SK-N-DZ (cell line): Measurements from ENCODE around the gene ZSWIM6.
A peak's percentile ranks its signal among the peaks of the same experiment; 100 is the strongest.

Source experiments
- DNase-seq: peaks from one replicate; pipeline ENCODE4 v3.0.0-alpha.2; 2015; ENCODE audit warnings: low spot score

ZSWIM6 gene

GRCh38 chr5:61474746-61475145 lies 142.7 kb downstream of the ZSWIM6 start:
- DNase-seq: no peak

DNA sequence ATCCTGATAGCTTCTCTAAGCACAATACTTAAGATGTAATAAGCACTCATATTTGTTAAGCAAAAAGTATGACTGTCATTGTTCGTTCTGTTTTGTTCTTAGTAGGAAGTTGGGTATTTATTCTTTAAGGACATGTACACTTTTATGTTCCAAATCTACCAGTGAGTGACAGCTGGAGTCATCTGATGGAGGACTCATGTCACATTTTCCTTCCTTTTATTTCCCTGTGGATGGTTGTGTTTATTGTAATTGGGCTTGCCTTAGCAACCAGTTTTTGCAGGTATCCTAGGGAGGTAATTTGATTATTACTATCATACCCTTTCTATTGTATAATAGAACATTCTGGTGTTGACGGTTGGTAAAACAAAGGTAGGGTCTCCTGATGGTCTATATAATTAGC lies 145.7 kb downstream of the ZSWIM6 start:
- no peak for DNase-seq

DNA sequence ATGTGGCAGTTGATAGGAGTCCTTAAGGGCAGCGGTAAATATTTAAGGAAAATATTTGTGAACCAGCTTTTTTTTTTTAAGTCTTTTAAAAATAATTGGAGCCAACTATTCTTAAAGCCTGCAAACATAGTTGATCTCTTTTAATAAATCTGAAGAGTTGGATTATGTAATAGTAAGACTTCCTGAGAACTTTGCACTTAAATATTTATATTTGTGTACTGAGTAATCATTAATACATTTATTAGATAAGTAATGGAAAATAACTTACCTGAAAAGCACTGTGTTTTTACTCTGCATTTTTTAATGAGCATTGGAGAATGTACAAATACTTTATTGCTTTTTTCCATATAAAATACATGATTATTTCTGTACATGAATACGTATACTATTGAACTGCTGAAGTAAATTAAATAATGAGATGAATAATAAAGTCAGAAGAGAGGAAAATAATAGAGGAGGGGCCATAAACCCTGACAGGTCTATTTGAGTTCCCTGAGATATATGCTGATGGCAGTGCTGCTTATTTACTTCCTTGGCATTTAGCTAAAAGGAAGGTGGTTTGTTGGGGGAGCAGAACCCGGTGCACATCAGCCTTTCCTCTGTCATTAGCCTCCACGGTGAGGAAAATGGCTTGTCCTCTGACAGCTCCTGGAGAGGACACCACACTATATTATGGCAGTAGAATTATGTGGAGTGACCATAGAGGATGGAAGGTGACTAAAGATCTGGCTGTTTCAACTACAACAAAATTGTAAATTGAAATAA lies 148.0 kb downstream of the ZSWIM6 start:
- DNase-seq: no peak

DNA sequence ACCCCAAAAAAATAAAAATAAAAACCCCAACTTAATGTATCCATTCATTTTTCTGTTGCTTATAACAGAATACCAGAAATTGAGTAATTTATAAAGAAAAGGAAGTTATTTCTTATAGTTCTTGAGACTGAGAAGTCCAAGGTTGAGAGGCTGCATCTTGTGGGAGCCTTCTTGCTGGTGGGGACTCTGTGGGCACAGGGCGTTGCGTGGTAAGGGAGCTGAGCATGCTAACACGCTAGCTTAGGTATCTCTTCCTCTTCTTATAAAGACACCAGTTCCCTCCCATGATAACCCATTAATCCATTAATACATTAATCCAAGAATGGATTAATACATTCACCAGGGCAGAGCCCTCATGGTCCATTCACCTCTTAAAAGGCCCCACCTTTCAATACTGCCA lies 150.9 kb downstream of the ZSWIM6 start:
- no peak for DNase-seq

DNA sequence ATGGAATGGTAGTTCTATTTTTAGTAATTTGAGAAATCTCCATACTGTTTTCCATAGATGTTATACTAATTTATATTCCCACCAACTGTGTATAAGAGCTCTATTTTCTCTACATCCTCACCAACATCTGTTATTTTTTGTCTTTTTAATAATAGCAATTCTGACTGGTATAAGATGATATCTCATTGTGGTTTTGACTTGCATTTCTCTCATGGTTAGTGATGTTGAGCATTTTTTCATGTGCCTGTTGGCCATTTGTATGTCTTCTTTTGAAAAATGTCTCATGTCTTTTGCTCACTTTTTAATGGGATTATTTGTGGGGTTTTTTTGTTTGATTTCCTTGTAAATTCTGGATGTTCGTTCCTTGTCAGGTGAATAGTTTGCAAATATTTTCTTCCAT lies 154.4 kb downstream of the ZSWIM6 start:
- no peak for DNase-seq

- no peak for DNase-seq
These were observed 157.5 kb downstream of the ZSWIM6 start for GRCh38 chr5:61489574-61489973.

DNA sequence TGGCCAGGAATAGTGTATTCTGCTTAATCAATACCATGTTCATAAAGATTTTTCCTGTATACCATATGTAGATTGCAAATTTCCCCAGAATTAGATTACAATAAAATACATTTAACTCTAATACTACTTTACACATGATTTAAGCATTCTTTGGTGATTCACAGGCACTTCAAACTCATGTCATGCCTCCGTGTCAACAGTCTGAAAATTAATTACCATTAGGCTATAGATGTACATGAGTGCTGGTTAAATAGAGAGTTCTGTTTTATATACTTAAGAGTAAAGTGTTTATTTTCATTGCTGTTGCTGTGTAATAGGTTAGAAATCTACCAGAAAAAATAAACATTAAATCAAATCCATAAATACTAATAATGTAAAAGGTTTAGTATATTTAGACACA lies 159.8 kb downstream of the ZSWIM6 start:
- DNase-seq: no peak

- DNase-seq: no peak
These were observed 161.9 kb downstream of the ZSWIM6 start for GRCh38 chr5:61493973-61494372.

DNA sequence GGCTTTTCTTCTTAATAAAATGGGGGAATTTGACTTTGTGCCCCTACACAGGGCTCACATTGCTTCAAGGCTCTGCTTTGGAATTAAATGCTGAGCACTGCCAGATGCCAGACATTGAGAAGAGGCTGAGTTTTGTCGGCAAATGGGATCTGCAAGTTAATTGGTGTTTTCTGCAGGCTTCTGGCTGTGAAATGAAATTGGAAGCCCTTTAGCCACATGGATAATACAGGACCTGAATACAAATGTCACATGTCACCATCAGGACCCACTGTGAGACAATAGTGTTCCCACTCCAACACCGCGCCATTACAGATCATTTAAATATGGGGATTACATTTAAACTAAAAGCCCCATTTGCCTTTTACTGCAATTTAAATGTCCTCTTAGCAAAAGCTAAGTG lies 164.4 kb downstream of the ZSWIM6 start:
- peak; percentile 95 for DNase-seq

DNA sequence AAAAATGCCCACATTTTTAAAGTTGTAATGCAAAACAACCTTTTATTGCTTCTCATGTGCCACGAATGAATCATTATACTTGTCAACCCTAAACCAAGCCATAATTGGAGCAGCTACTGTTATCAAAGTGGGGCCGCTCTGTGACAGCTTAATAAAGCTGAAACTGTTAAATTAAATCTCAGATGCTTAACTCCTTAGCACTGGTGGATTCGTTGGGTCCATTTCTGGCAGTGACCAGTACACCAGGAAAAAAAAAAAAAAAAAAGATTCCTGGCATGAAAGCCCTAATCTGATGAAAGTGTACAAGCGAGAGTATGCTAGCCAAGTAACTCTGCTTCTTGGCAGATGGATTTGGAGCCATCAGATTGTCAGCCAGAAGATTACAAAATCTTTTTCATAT lies 164.8 kb downstream of the ZSWIM6 start:
- DNase-seq: peak; percentile 86

GRCh38 chr5:61498121-61498520 lies 166.1 kb downstream of the ZSWIM6 start:
- DNase-seq: no peak

DNA sequence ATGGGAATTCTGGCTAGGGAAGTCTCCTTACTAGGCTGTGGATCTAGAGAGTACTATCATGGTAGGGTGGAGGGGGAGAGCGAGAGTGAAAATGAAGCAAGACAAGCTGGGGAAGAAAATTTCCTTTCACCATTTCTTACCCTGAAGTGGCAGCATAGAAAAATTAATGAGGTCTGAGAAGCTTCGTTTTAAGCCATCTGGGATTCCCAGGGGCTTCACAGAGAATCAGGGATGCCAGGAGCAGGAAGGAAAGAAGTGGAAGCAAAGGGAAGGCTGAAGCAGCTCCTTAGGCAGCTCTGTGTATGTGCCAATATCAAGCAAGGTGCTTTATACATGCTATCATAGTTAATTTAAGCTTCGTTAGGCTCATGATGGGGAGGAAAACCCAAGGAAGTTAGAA lies 169.9 kb downstream of the ZSWIM6 start:
- no peak for DNase-seq

- DNase-seq: peak; percentile 32
These were observed 172.2 kb downstream of the ZSWIM6 start for GRCh38 chr5:61504143-61504770.

DNA sequence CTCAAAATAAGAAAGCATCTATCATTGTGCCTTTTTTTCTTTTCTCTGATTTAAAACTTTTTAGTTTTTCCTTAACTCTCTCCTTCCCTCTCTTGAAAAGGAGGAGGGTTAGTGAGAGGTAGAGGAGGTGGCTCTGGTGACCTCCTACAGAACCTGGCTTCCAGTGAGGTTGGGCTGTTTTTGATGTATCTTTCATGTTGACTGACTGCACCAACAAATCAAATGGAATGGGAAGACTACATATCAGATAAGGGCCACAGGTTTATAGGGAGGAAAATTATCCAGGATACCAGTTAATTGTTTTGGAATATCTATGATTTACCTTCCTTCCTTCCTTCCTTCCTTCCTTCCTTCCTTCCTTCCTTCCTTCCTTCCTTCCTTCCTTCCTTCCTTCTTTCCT lies 173.2 kb downstream of the ZSWIM6 start:
- DNase-seq: no peak

DNA sequence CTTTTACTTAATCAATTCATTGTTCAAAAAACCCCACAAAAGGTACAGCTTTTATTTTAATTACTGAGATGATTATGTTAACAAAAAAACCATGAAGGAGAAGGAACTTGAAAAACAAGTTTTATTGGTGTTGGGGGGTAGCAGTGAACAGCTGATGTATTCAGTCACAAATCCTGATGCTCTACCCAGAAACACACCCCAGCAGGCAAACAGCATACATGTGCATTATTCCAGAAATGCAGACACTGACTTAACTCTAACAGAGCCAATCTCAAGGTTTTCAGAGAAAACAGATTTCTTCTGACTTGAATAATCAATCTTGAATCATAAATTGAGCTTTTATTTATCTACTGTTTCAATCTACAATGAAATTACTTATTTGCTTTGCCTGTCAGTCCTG lies 175.2 kb downstream of the ZSWIM6 start:
- no peak for DNase-seq

DNA sequence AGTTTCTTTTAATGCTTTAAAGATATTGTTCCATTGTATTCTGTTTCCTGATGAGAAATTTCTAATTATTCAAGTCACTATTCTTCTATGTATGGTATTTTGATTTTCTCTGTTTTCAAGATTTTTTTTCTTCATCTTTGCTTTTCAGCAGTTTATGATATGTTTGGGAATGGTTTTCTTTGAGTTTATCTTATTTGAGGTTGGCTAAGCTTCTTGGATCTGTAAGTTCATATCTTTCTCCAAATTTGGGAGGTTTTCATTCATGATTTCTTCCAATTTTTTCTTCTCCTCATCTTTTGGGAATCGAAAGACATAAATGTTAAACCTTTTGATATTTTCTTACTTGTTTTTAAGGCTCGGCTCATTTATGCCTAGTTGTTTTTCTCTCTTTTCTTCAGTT lies 184.9 kb downstream of the ZSWIM6 start:
- DNase-seq: no peak

- no peak for DNase-seq
These were observed 187.7 kb downstream of the ZSWIM6 start for GRCh38 chr5:61519728-61520277.

- DNase-seq: no peak
These were observed 191.0 kb downstream of the ZSWIM6 start for GRCh38 chr5:61523073-61523472.

- DNase-seq: no peak
These were observed 191.9 kb downstream of the ZSWIM6 start for GRCh38 chr5:61523997-61524396.

GRCh38 chr5:61525512-61526206 lies 193.6 kb downstream of the ZSWIM6 start:
- DNase-seq: no peak

GRCh38 chr5:61526207-61526519 lies 194.1 kb downstream of the ZSWIM6 start:
- no peak for DNase-seq

DNA sequence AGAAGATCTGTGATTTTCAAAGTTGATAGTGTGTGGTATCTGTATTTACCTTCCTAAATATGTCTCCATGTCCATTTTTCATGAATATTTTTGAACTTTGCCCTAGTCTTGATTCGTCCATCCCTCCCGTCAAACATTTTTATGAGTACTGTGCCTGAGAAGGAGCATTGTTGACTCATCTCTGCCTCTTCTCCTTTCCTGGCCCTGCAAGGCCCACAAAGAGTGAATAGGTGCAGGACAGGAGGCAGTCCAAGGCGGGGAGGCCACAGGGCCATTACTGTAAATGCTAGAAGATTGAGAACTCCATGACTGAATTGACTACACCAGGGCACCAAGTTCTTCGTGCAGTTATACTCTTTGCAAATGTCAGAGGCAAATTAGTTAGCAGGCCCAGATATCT lies 200.9 kb downstream of the ZSWIM6 start:
- no peak for DNase-seq
